HepG2 (cell line): ENCODE measurements around the gene ZNF22. TPM values are rescaled to one million over a fixed set of nuclear protein-coding genes. Genes with fewer than 3 reads are reported as not detected.

Experiments used
- ATF7 ChIP-seq, 2 experiments: fragments of 450-650 bp in 1 of 2; sonication (generic) in 1 of 2; formaldehyde crosslinking in 1 of 2; IDR thresholded peaks; 2 replicates each; pipeline versions ENCODE4 v1.4.0 to v1.6.1; 2016 to 2020; ENCODE audit warnings: antibody characterized with exemption in 1 of 2, mild to moderate bottlenecking in 1 of 2, missing genetic modification reagents in 1 of 2
- ESRRA ChIP-seq: sonication (generic); formaldehyde crosslinking; IDR thresholded peaks from 2 replicates; pipeline ENCODE4 v1.5.1; 2020; ENCODE audit warnings: mild to moderate bottlenecking, low read depth, missing genetic modification reagents
- FOXP1 ChIP-seq, 2 experiments: fragments of 450-650 bp in 1 of 2; IDR thresholded peaks; 2 replicates each; pipeline ENCODE4 v1.6.1; 2017 to 2018; ENCODE audit warnings: antibody characterized with exemption in 1 of 2
- HDAC2 ChIP-seq: sonication (generic); formaldehyde crosslinking; IDR thresholded peaks from 2 replicates; pipeline ENCODE4 v1.4.0; 2020; ENCODE audit warnings: missing genetic modification reagents
- HOXA9 ChIP-seq: sonication (generic); formaldehyde crosslinking; IDR thresholded peaks from 2 replicates; pipeline ENCODE4 v1.8.1; 2022; ENCODE audit warnings: missing genetic modification reagents, mild to moderate bottlenecking, moderate library complexity, borderline replicate concordance
- MTA3 ChIP-seq: sonication (generic); formaldehyde crosslinking; IDR thresholded peaks from 2 replicates; pipeline ENCODE4 v1.4.0; 2020; ENCODE audit warnings: missing genetic modification reagents
- NCOR1 ChIP-seq: fragments of 200-600 bp; sonication (generic); IDR thresholded peaks from 2 replicates; pipeline ENCODE4 v1.7.0; 2017; ENCODE audit warnings: antibody characterized with exemption, low read length, borderline replicate concordance
- SAFB2 ChIP-seq: sonication (generic); formaldehyde crosslinking; IDR thresholded peaks from 2 replicates; pipeline ENCODE4 v1.5.1; 2020; ENCODE audit warnings: missing genetic modification reagents, low read depth, mild to moderate bottlenecking, borderline replicate concordance
- SALL2 ChIP-seq: sonication (generic); formaldehyde crosslinking; IDR thresholded peaks from 2 replicates; pipeline ENCODE4 v1.8.1; 2023; ENCODE audit warnings: mild to moderate bottlenecking, missing genetic modification reagents, inconsistent platforms
- TBP ChIP-seq: sonication (generic); formaldehyde crosslinking; IDR thresholded peaks from 2 replicates; pipeline ENCODE4 v1.5.0; 2020; ENCODE audit warnings: missing genetic modification reagents
- XRCC5 ChIP-seq: fragments of 200-400 bp; formaldehyde crosslinking; optimal IDR thresholded peaks from 2 replicates; pipeline ENCODE3; 2017; ENCODE audit warnings: mild to moderate bottlenecking, low read length
- ZNF275 ChIP-seq: sonication (generic); formaldehyde crosslinking; IDR thresholded peaks from 2 replicates; pipeline ENCODE4 v1.8.0; 2022; ENCODE audit warnings: missing genetic modification reagents, mild to moderate bottlenecking, inconsistent platforms, borderline replicate concordance
- ZNF326 ChIP-seq: sonication (generic); formaldehyde crosslinking; IDR thresholded peaks from 2 replicates; pipeline ENCODE4 v1.4.0; 2020; ENCODE audit warnings: missing genetic modification reagents, borderline replicate concordance
- ZNF407 ChIP-seq: sonication (generic); formaldehyde crosslinking; IDR thresholded peaks from one replicate; pipeline ENCODE4 v1.5.1; 2020; ENCODE audit warnings: mild to moderate bottlenecking, missing genetic modification reagents; ENCODE audit errors: not compliant biosample characterization
- ZNF564 ChIP-seq: sonication (generic); formaldehyde crosslinking; IDR thresholded peaks from 2 replicates; pipeline ENCODE4 v1.8.1; 2023; ENCODE audit warnings: mild to moderate bottlenecking, missing genetic modification reagents
- polyA plus RNA-seq, 8 experiments: library from polyadenylated mRNA; depleted of rRNA in 3 of 8; stranded (reverse) in 7 of 8; unstranded in 1 of 8; fragments of >200 nt; fragmentation: Illumina TruSeq in 4 of 8; extraction: Trizol in 4 of 8; gene quantifications; 2 replicates each; pipeline versions ENCODE4 v1.2.1 to v1.2.3, GENCODE V29; 2011 to 2016; ENCODE audit warnings: low read depth in 4 of 8, missing spikeins in 1 of 8, mixed read lengths in 1 of 8; ENCODE audit not compliant: insufficient read depth in 1 of 8
- total RNA-seq, 5 experiments: library from RNA; depleted of rRNA; stranded (reverse); fragments of >200 nt; fragmentation: Illumina TruSeq; extraction: Trizol; gene quantifications; 2 replicates each; pipeline ENCODE4 v1.2.3, GENCODE V29; 2016; ENCODE audit warnings: low read depth in 1 of 5
- TF ChIP-seq, protein P1 (sequence below): sonication (generic); formaldehyde crosslinking; IDR thresholded peaks from 2 replicates; pipeline ENCODE4 v1.5.1; 2020; ENCODE audit warnings: missing genetic modification reagents, mild to moderate bottlenecking, borderline replicate concordance

ZNF22 gene
- total and polyA plus RNA-seq, 2 of the 13 experiments (the other 11 are each of a cell fraction or from before 2014, with no cell fraction given) = 0.40 to 1.3 TPM

DNA sequence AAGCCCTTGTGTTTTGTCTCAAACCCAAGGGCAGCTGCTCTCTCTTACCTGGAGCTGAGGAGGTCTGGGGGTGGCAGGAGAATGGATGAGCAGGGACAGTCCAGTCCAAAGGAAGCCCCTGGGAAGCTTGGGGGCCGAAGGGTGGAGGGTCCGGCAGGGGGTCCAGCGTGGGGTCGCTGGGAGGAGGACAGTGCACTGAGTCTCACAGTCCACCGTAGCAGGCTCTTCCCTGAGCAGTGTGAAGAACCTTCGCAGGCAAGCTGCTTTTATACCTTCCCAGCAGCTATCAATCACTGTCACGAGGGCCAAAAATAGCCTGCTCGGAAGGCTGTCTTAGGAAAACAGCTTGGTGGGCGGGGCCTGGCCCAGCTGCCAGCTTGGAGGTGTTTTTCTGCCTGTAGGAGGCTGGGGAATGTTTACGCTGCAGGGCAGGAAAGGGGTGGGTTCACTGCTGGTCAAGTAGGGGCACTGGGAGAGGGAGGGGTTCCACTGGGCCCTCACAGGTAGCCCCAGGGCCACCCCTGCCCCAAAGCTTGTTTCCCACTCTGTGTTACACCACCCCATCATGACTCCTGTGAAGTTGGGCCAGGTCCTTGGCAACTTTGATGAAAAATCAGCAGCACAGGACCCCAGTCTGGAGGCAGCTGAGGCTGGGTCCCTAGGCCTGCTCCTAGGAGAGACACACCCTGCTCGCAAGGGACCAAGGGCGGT is 22.0 kb upstream of the ZNF22 start, which contains the start of gene DEPP1 (continued):
- TF ChIP-seq ATF7 (IDR thresholded peaks at IDR 0.05) (no peak), ATF7 (CRISPR knock-in tag; IDR thresholded peaks at IDR 0.05) (peak; percentile 20; the same call in 1 of the 2 replicates), ZNF407 (CRISPR knock-in tag) (peak; percentile 40), ESRRA (no peak), HOXA9 (CRISPR knock-in tag) (peak; percentile 100), MTA3 (no peak), HDAC2 (CRISPR knock-in tag) (peak; percentile 85), FOXP1 (IDR thresholded peaks at IDR 0.05) (no peak), FOXP1 (CRISPR knock-in tag; IDR thresholded peaks at IDR 0.05) (peak; percentile 91), SAFB2 (CRISPR knock-in tag) (peak; percentile 78; the same call in 1 of the 2 replicates), SALL2 (CRISPR knock-in tag) (peak; percentile 52; the same call in 1 of the 2 replicates), TBP (CRISPR knock-in tag) (0 out of 2 replicates have a peak, but pooled peaks have one; percentile 77), XRCC5 (peak; percentile 63), ZNF326 (CRISPR knock-in tag) (no peak), ZNF564 (CRISPR knock-in tag) (peak; percentile 90), NCOR1 (peak; percentile 78), ZNF275 (CRISPR knock-in tag) (no peak; the same call in 1 of the 2 replicates)
- TF ChIP-seq, protein P1, sequence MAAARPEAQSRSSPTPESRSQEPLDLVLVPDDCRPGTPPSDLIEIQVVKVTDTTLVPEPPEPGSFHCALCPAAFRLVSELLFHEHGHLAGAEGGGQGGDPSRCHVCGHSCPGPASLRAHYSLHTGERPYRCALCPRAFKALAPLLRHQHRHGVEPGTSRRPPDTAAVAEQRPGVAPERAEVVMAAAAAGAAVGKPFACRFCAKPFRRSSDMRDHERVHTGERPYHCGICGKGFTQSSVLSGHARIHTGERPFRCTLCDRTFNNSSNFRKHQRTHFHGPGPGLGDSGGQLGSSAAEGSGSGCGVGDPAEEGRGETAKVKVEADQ (CRISPR knock-in tag) = 0 out of 2 replicates have a peak, but pooled peaks have one; percentile 37
